ENCODE results near the gene MAPK4.
"Not testable (repeated sequence)": the region's sequence is repeated elsewhere in the genome, so short reads cannot be mapped to it uniquely, and the experiment has no call there.

Gene MAPK4

GRCh38 chr18:50573679-50574078 is 13.8 kb downstream of the MAPK4 start:
- DNase-seq (ENCODE audit: low read depth, low spot score), result no peak

GRCh38 chr18:50578030-50578429 is 18.1 kb downstream of the MAPK4 start:
- DNase-seq (ENCODE audit: low read depth, low spot score), result no peak

- no peak for DNase-seq (ENCODE audit: low read depth, low spot score)
Measured at GRCh38 chr18:50578651-50579050, 18.8 kb downstream of the MAPK4 start.

GRCh38 chr18:50579061-50579774 is 19.3 kb downstream of the MAPK4 start:
- no peak for DNase-seq (ENCODE audit: low read depth, low spot score)

GRCh38 chr18:50581517-50581916 is 21.6 kb downstream of the MAPK4 start:
- no peak for DNase-seq (ENCODE audit: low read depth, low spot score)

GRCh38 chr18:50582500-50582899 is 22.6 kb downstream of the MAPK4 start:
- no peak for DNase-seq (ENCODE audit: low read depth, low spot score)

- DNase-seq (ENCODE audit: low read depth, low spot score), result no peak
Measured at GRCh38 chr18:50586710-50587109, 26.8 kb downstream of the MAPK4 start.

- DNase-seq (ENCODE audit: low read depth, low spot score), result no peak
Measured at GRCh38 chr18:50590593-50590992, 30.7 kb downstream of the MAPK4 start.

- no peak for DNase-seq (ENCODE audit: low read depth, low spot score)
Measured at GRCh38 chr18:50594012-50594411, 34.1 kb downstream of the MAPK4 start.

- DNase-seq (ENCODE audit: low read depth, low spot score), result no peak
Measured at GRCh38 chr18:50594942-50595341, 35.1 kb downstream of the MAPK4 start.

GRCh38 chr18:50602466-50602865 is 42.6 kb downstream of the MAPK4 start:
- no peak for DNase-seq (ENCODE audit: low read depth, low spot score)

GRCh38 chr18:50606609-50607008 is 46.7 kb downstream of the MAPK4 start:
- DNase-seq (ENCODE audit: low read depth, low spot score), result no peak

- no peak for DNase-seq (ENCODE audit: low read depth, low spot score)
Measured at GRCh38 chr18:50607378-50607926, 47.6 kb downstream of the MAPK4 start.

GRCh38 chr18:50609171-50609570 is 49.3 kb downstream of the MAPK4 start:
- DNase-seq (ENCODE audit: low read depth, low spot score), result not testable (repeated sequence)

GRCh38 chr18:50610349-50610748 is 50.5 kb downstream of the MAPK4 start:
- DNase-seq (ENCODE audit: low read depth, low spot score), result no peak

- no peak for DNase-seq (ENCODE audit: low read depth, low spot score)
Measured at GRCh38 chr18:50611529-50611941, 51.6 kb downstream of the MAPK4 start.

- no peak for DNase-seq (ENCODE audit: low read depth, low spot score)
Measured at GRCh38 chr18:50614838-50615237, 55.0 kb downstream of the MAPK4 start.

- no peak for DNase-seq (ENCODE audit: low read depth, low spot score)
Measured at GRCh38 chr18:50616484-50617048, 56.7 kb downstream of the MAPK4 start.

GRCh38 chr18:50619861-50620275 is 60.0 kb downstream of the MAPK4 start:
- DNase-seq (ENCODE audit: low read depth, low spot score), result no peak

- no peak for DNase-seq (ENCODE audit: low read depth, low spot score)
Measured at GRCh38 chr18:50620319-50620718, 60.4 kb downstream of the MAPK4 start.

- DNase-seq (ENCODE audit: low read depth, low spot score), result no peak
Measured at GRCh38 chr18:50621366-50621765, 61.5 kb downstream of the MAPK4 start.

GRCh38 chr18:50622320-50622719 is 62.4 kb downstream of the MAPK4 start:
- DNase-seq (ENCODE audit: low read depth, low spot score), result no peak

- DNase-seq (ENCODE audit: low read depth, low spot score), result no peak
Measured at GRCh38 chr18:50622865-50623393, 63.0 kb downstream of the MAPK4 start.

Measured in smooth muscle cell of the brain vasculature (primary cell).